Activated naive CD4-positive, alpha-beta T cell treated with anti-CD3 and anti-CD28 coated beads for 36 hours (primary cell): Measurements from ENCODE around the gene TRIM69. TPM values are rescaled to one million over a fixed set of nuclear protein-coding genes. Genes with fewer than 3 reads are reported as not detected.
"Not testable (repeated sequence)": the region's sequence is repeated elsewhere in the genome, so short reads cannot be mapped to it uniquely, and the experiment has no call there.

Experiments
- CTCF ChIA-PET: fragments of 350-600 bp; sonication (Branson Sonifier 250); formaldehyde crosslinking; loops from one replicate; lab custom pipeline; 2021; ENCODE audit warnings: antibody characterized with exemption; lab: Charles Lee
- DNase-seq: peaks from one replicate; pipeline ENCODE4 v3.0.0-alpha.2; 2020
- H3K27ac Mint-ChIP-seq: one replicate; pipeline ENCODE4 v1.8.0; 2021; ENCODE audit warnings: mild to moderate bottlenecking, mixed read lengths
- H3K27me3 Mint-ChIP-seq: one replicate; pipeline ENCODE4 v1.8.0; 2021; ENCODE audit warnings: low read depth, mixed read lengths
- H3K36me3 Mint-ChIP-seq: one replicate; pipeline ENCODE4 v1.8.0; 2021; ENCODE audit warnings: low read depth, mixed read lengths
- H3K4me1 Mint-ChIP-seq: one replicate; pipeline ENCODE4 v1.8.0; 2021; ENCODE audit warnings: low read depth, mixed read lengths
- H3K4me3 Mint-ChIP-seq: one replicate; pipeline ENCODE4 v1.8.0; 2021; ENCODE audit warnings: mild to moderate bottlenecking, moderate library complexity, mixed read lengths
- H3K9me3 Mint-ChIP-seq: one replicate; pipeline ENCODE4 v1.8.0; 2021; ENCODE audit warnings: mixed read lengths
- intact Hi-C: fragments of 100-400 bp; cut with micrococcal nuclease; formaldehyde crosslinking; loops from one replicate; pipeline ENCODE4 v1.15.1; 2023
- total RNA-seq, 2 experiments: library from RNA; stranded (reverse); gene quantifications; one replicate each; pipeline ENCODE4 v1.2.3, GENCODE V29; 2021

TRIM69 gene, protein sequence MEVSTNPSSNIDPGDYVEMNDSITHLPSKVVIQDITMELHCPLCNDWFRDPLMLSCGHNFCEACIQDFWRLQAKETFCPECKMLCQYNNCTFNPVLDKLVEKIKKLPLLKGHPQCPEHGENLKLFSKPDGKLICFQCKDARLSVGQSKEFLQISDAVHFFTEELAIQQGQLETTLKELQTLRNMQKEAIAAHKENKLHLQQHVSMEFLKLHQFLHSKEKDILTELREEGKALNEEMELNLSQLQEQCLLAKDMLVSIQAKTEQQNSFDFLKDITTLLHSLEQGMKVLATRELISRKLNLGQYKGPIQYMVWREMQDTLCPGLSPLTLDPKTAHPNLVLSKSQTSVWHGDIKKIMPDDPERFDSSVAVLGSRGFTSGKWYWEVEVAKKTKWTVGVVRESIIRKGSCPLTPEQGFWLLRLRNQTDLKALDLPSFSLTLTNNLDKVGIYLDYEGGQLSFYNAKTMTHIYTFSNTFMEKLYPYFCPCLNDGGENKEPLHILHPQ
- 10 to 100 TPM; 40.3 to 42.5 TPM for total RNA-seq

DNA sequence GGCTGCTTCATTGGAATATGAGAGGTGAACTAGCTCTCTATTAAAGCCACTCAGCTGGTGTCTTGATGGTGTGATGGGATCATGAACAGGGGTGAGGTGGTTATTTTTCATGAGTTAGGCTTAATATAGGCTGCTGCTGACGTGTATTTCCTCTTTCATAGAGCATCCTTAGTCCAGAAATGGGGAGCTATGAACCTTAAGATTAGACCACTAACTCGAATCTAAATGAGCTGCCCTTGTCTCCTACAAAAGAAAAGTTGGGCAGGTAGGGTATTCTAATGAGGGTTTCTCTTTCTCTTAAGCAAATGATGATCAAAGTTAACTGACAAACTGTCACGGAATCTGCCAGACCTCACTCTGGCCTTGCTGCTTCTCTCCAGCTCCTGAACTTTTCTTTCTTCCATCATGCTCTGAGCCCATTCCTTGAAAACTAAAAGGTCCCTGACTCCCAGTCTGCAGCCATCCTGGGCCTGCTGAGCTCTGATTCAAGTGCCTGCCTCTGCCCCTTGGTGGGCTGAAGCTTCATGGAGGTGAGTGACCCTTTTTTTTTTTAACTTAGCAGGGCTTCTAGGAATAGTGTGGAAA, at the start of gene TRIM69:
TSS of gene TRIM69 (plus strand) at position 348 of the 585 bp plus-strand sequence. CDS start at position 525, 177 bp downstream.
- peaks cover 22% of the 10 kb centered on the region for H3K36me3 Mint-ChIP-seq
- peak within 1 kb of the TSS; percentile 99 for H3K27ac Mint-ChIP-seq
- H3K27me3 Mint-ChIP-seq: no peaks in the 10 kb centered on the region
- CTCF ChIA-PET: interaction anchor here (0.6 to 6.6 kb wide), 22 partner anchors 10 to 190 kb away, joined by 3 to 132 read pairs (median 7); partner anchors contain the start of genes B2M, PATL2 and SPG11
- peak within 1 kb of the TSS; percentile 76 for H3K4me3 Mint-ChIP-seq
- peaks cover 2% of the 10 kb centered on the region for H3K9me3 Mint-ChIP-seq
- peaks cover 70% of the 10 kb centered on the region for H3K4me1 Mint-ChIP-seq
- no peak for DNase-seq
- intact Hi-C loops: loop anchor here (1.0 kb wide), 2 partner anchors 8 to 23 kb away; no protein-coding TSS in a partner anchor

DNA sequence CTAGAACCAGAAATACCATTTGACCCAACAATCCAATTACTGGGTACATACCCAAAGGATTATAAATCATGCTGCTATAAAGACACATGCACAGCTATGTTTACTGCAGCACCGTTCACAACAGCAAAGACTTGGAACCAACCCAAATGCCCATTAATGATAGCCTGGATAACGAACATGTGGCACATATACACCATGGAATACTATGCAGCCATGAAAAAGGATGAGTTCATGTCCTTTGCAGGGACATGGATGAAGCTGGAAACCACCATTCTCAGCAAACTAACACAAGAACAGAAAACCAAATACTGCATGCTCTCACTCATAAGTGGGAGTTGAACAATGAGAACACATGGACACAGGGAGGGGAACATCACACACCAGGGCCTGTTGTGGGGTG, 47.0 kb upstream of the TRIM69 start:
- H3K4me1 Mint-ChIP-seq: peaks cover 39% of the 10 kb centered on the region
- DNase-seq, H3K4me3 Mint-ChIP-seq, H3K27me3 Mint-ChIP-seq, CTCF ChIA-PET, intact Hi-C loops: not testable (repeated sequence)
- H3K9me3 Mint-ChIP-seq: peaks cover 34% of the 10 kb centered on the region
- H3K27ac Mint-ChIP-seq: peak overlapping the region; percentile 40
- H3K36me3 Mint-ChIP-seq: peaks cover 20% of the 10 kb centered on the region

DNA sequence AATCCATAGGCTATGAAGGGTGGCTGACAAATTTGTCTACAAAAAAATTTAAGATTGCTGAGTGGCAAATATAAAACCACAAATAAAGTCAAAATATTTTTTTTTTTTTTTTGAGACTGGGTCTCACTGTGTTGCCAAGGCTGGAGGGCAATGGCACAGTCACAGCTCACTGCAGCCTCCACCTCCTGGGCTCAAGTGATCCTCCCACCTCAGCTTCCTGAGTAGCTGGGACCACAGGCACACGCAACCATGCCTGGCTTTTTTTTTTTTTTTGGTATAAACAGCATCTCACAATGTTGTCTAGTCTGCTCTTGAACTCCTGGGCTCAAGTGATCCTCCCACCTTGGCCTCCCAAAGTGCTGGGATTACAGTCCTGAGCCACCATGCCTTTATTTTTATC, 46.1 kb upstream of the TRIM69 start:
- H3K4me1 Mint-ChIP-seq: peaks cover 36% of the 10 kb centered on the region
- peaks cover 16% of the 10 kb centered on the region for H3K36me3 Mint-ChIP-seq
- intact Hi-C loops: loop anchor here (2.0 kb wide), 1 partner anchor 21 kb away; the partner anchor contains the start of genes B2M and PATL2
- peak overlapping the region; percentile 39 for H3K27ac Mint-ChIP-seq
- peak; percentile 39 for DNase-seq
- peaks cover 29% of the 10 kb centered on the region for H3K9me3 Mint-ChIP-seq
- H3K27me3 Mint-ChIP-seq, H3K4me3 Mint-ChIP-seq: not testable (repeated sequence)
- CTCF ChIA-PET: interaction anchor here (0.6 to 1.3 kb wide), 2 partner anchors 21 to 26 kb away, joined by 3 to 4 read pairs; partner anchors contain the start of genes PATL2 and SPG11

DNA sequence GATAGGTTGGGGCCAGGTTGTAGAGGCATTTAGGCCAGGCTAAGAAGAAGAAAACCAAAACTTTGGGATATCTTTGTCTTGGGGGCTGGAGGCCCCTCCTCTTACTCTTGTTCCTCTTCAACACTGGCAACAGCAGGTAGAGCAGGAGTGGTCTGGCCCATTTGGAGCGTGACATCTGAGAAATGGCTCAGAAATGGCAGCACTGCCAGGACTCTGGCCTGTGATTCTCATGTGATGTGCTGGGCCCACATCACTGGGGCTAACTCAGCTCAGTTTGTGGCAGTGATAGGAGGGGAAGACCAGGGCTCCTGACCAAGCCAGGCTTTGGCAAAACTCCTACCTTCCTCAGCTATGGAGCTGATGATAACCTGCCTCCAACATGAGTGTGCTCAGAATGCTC, 43.7 kb upstream of the TRIM69 start:
- CTCF ChIA-PET: interaction anchor here (0.6 to 1.5 kb wide), 6 partner anchors 15 to 97 kb away, joined by 3 to 5 read pairs (median 3); partner anchors contain the start of genes SPG11 and TRIM69
- intact Hi-C loops: no loop called here
- no peak for DNase-seq
- H3K27me3 Mint-ChIP-seq: no peaks in the 10 kb centered on the region
- H3K9me3 Mint-ChIP-seq: peaks cover 14% of the 10 kb centered on the region
- no peak overlapping the region for H3K4me3 Mint-ChIP-seq
- no peak overlapping the region for H3K27ac Mint-ChIP-seq
- H3K36me3 Mint-ChIP-seq: peaks cover 10% of the 10 kb centered on the region
- H3K4me1 Mint-ChIP-seq: peaks cover 26% of the 10 kb centered on the region

DNA sequence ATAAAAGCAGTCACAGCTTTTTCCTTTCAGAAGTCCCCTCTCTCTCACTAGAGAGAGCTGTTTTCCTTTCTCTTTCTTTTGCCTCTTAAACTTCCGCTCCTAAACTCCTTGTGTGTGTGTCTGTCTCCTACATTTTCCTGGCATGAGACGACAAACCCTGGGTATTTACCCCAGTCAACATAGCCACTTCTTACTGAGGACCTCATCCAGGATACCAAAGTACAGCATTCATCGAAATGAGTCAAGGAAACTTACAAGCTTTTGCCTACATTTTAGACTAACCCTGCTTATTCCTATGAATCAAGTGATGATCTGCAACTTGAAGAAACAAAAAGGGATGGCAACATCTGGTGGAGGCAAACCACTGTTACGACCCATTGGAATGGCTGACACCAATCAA, 41.9 kb upstream of the TRIM69 start:
- H3K4me1 Mint-ChIP-seq: peaks cover 19% of the 10 kb centered on the region
- peaks cover 5% of the 10 kb centered on the region for H3K9me3 Mint-ChIP-seq
- H3K27me3 Mint-ChIP-seq: no peaks in the 10 kb centered on the region

DNA sequence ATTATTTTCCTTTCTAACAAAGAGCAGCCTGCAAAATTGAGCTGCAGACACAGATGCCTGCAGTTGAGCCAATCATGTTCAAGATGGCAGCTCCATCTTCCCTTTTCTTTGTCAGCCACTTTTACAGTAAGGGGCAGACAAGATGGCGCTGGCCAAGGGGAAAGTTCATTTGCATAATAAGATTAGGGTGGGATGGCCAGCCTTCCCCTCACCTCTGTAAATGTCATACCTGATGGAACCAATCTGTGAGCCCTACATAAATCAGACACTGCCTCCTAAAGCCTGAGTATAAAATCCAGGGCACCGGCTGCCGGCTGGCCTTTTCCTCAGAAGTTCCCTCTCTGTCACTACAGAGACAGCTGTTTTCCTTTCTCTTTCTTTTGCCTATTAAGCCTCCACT, 41.0 kb upstream of the TRIM69 start:
- CTCF ChIA-PET: interaction anchor here (1.8 kb wide), 1 partner anchor 32 kb away, joined by 10 read pairs; the partner anchor contains the start of gene SPG11
- H3K9me3 Mint-ChIP-seq: peaks cover 7% of the 10 kb centered on the region
- H3K36me3 Mint-ChIP-seq: no peaks in the 10 kb centered on the region
- H3K27me3 Mint-ChIP-seq: no peaks in the 10 kb centered on the region
- peaks cover 15% of the 10 kb centered on the region for H3K4me1 Mint-ChIP-seq
- H3K27ac Mint-ChIP-seq: no peak overlapping the region
- no peak overlapping the region for H3K4me3 Mint-ChIP-seq
- intact Hi-C loops: no loop called here
- DNase-seq: no peak

More for the DNA sequence above, 41.9 kb upstream of the TRIM69 start:
- CTCF ChIA-PET: interaction anchor here (1.8 kb wide), 1 partner anchor 31 kb away, joined by 10 read pairs; the partner anchor contains the start of gene SPG11
- Mint-ChIP-seq H3K4me3 (no peak overlapping the region), H3K27ac (no peak overlapping the region), H3K36me3 (peaks cover under 1% of the 10 kb centered on the region)
- no peak for DNase-seq
- intact Hi-C loops: no loop called here

DNA sequence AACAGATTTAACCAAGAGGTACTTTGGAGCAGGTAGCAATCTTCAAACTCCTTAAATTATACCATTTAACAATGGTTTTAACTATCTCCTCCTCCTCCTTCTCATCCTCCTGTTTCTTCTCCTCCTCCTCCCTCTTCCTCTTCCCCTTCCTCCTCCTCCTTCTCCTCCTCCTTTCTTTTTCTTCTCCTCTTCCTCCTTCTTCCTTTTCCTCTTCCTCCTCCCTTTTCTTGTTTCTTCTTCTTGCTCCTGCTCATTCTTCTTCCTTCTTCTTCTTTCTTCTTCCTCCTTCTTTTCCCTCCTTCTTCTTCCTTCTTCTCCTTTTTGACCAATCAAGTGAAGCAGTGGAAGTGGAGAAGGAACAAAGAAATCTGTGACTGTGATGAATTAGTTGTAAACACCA, 39.3 kb upstream of the TRIM69 start:
- H3K27me3 Mint-ChIP-seq: no peaks in the 10 kb centered on the region
- H3K4me1 Mint-ChIP-seq: peaks cover 23% of the 10 kb centered on the region
- DNase-seq: no peak
- intact Hi-C loops: no loop called here
- no peak overlapping the region for H3K4me3 Mint-ChIP-seq
- CTCF ChIA-PET: interaction anchor here (0.9 kb wide), 1 partner anchor 14 kb away, joined by 3 read pairs; the partner anchor contains the start of genes B2M and PATL2
- peaks cover 1% of the 10 kb centered on the region for H3K36me3 Mint-ChIP-seq
- H3K9me3 Mint-ChIP-seq: peaks cover 18% of the 10 kb centered on the region
- no peak overlapping the region for H3K27ac Mint-ChIP-seq

DNA sequence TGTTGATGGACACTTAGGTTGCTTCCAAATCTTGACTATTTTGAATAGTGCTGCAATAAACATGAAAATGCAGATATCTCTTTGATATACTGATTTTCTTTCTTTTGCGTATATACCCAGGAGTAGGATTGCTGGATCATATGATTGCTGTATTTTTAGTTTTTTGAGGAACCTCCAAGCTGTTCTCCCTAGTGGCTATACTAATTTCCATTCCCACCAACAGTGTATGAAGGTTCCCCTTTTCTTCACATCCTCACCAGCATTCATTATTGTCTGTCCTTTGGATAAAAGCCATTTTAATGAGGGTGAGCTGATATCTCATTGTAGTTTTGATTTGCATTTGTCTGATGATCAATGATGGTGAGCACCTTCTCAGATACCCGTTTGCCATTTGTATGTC, 37.7 kb upstream of the TRIM69 start:
- Mint-ChIP-seq H3K36me3 (peaks cover 3% of the 10 kb centered on the region), H3K27ac (no peak overlapping the region), H3K9me3 (peaks cover 22% of the 10 kb centered on the region)

DNA sequence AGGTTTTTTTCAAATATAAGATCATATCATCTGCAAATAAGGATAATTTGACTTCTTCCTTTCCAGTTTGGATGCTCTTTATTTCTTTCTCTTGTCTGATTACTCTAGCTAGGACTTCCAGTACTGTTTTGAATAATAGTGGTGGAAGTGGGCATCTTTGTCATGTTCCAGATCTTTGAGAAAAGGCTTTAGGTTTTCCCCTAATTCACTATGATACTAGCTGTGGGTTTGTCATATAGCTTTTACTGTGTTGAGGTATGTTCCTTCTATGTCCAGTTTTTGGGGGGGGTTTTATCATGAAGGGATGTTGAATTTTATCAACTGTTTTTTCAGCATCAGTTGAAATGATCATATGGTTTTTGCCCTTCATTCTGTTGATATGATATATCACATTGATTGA, 35.7 kb upstream of the TRIM69 start:
- intact Hi-C loops: not testable (repeated sequence)

More for the DNA sequence above, 37.7 kb upstream of the TRIM69 start:
- peaks cover 23% of the 10 kb centered on the region for H3K4me1 Mint-ChIP-seq
- no peak overlapping the region for H3K4me3 Mint-ChIP-seq
- CTCF ChIA-PET: interaction anchor here (1.0 to 1.1 kb wide), 3 partner anchors 8 to 90 kb away, joined by 3 to 5 read pairs (median 4); partner anchors contain the start of genes B2M and PATL2
- intact Hi-C loops: no loop called here
- H3K27me3 Mint-ChIP-seq: no peaks in the 10 kb centered on the region
- no peak for DNase-seq

DNA sequence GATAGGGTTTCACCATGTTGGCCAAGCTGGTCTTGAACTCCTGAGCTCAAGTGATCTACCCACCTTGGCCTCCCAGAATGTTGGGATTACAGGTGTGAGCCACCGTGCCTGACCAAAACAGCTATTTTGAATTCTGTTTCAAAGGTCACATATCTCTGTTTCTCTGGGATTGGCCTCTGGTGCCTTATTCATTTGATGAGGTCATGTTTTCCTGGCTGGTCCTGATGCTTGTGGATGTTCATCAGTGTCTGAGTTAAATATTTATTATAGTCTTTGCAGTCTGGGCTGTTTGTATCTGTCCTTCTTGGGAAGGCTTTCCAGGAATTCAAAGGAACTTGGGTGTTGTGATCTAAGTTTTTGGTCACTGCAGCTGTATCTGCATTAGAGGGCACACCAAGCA, 30.3 kb upstream of the TRIM69 start:
- Mint-ChIP-seq H3K27me3 (no peaks in the 10 kb centered on the region), H3K9me3 (peaks cover 12% of the 10 kb centered on the region), H3K4me1 (peaks cover 23% of the 10 kb centered on the region), H3K27ac (no peak overlapping the region), H3K4me3 (no peak overlapping the region), H3K36me3 (peaks cover 13% of the 10 kb centered on the region)
- CTCF ChIA-PET: interaction anchor here (1.2 to 1.6 kb wide), 3 partner anchors 10 to 113 kb away, joined by 3 to 6 read pairs (median 4); no protein-coding TSS in a partner anchor
- intact Hi-C loops: no loop called here
- no peak for DNase-seq

More for the DNA sequence above, 35.7 kb upstream of the TRIM69 start:
- CTCF ChIA-PET: interaction anchor here (0.8 kb wide), 1 partner anchor 122 kb away, joined by 5 read pairs; no protein-coding TSS in a partner anchor
- not testable (repeated sequence) for H3K36me3 Mint-ChIP-seq, H3K27me3 Mint-ChIP-seq, DNase-seq, H3K4me3 Mint-ChIP-seq, H3K27ac Mint-ChIP-seq
- peaks cover 24% of the 10 kb centered on the region for H3K9me3 Mint-ChIP-seq
- H3K4me1 Mint-ChIP-seq: peaks cover 13% of the 10 kb centered on the region

DNA sequence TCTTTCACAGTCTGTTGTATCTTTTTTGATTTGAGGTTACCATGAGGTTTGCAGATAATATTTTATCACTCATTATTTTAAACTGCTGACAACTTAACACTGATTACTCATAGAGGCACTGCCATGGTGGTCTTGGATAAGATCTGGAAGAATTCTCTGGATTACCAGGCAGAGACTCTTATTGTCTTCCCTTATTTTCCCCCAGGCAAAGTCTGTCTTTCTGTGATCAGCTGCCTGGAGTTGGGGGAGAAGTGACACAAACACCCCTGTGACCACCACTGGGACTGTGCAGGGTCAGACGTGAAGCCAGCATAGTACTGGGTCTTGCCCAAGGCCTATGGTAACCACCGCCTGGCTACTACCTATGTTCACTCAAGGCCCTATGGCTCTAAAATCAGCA, 29.9 kb upstream of the TRIM69 start:
- no peak for DNase-seq
- intact Hi-C loops: no loop called here
- H3K9me3 Mint-ChIP-seq: peaks cover 10% of the 10 kb centered on the region
- peaks cover 16% of the 10 kb centered on the region for H3K36me3 Mint-ChIP-seq
- H3K27ac Mint-ChIP-seq: no peak overlapping the region
- H3K27me3 Mint-ChIP-seq: peaks cover 1% of the 10 kb centered on the region
- CTCF ChIA-PET: interaction anchor here (1.1 to 1.6 kb wide), 4 partner anchors 8 to 113 kb away, joined by 3 to 6 read pairs (median 4); no protein-coding TSS in a partner anchor
- H3K4me1 Mint-ChIP-seq: peaks cover 22% of the 10 kb centered on the region
- no peak overlapping the region for H3K4me3 Mint-ChIP-seq
